KOPT-K1 (cell line): Measurements from ENCODE around the gene TMEM131.
"Not testable (repeated sequence)": the region's sequence is repeated elsewhere in the genome, so short reads cannot be mapped to it uniquely, and the experiment has no call there.

Experiments
- H3K27ac ChIP-seq: fragments of 200-600 bp; sonication (generic); 2 replicates; pipeline ENCODE4 v1.5.1; 2016; ENCODE audit warnings: antibody characterized with exemption, mild to moderate bottlenecking, low read depth, low read length; ENCODE audit not compliant: poor library complexity, severe bottlenecking
- H3K36me3 ChIP-seq: fragments of 200-600 bp; sonication (generic); 2 replicates; pipeline ENCODE4 v1.5.1; 2017; ENCODE audit warnings: antibody characterized with exemption, mild to moderate bottlenecking, low read length, moderate library complexity; ENCODE audit not compliant: insufficient read depth
- H3K9me3 ChIP-seq: fragments of 200-600 bp; sonication (generic); 2 replicates; pipeline ENCODE4 v1.5.1; 2017; ENCODE audit warnings: antibody characterized with exemption, low read length, mild to moderate bottlenecking; ENCODE audit not compliant: insufficient read depth, poor library complexity, severe bottlenecking

The TMEM131 gene

GRCh38 chr2:97907369-97908100 lies 88.2 kb downstream of the TMEM131 start:
- no peak overlapping the region for H3K27ac ChIP-seq
- peaks cover 20% of the 10 kb centered on the region; the same call in 1 of the 2 replicates for H3K36me3 ChIP-seq

GRCh38 chr2:97906307-97906706 lies 89.4 kb downstream of the TMEM131 start:
- peaks cover 20% of the 10 kb centered on the region; the same call in 1 of the 2 replicates for H3K36me3 ChIP-seq
- H3K27ac ChIP-seq = no peak overlapping the region
- peaks cover 13% of the 10 kb centered on the region for H3K9me3 ChIP-seq

More at GRCh38 chr2:97907369-97908100, 88.2 kb downstream of the TMEM131 start:
- H3K9me3 ChIP-seq = peaks cover 14% of the 10 kb centered on the region

GRCh38 chr2:97905294-97905693 lies 90.5 kb downstream of the TMEM131 start:
- Histone ChIP-seq H3K9me3 (peaks cover 3% of the 10 kb centered on the region), H3K27ac (no peak overlapping the region), H3K36me3 (peaks cover 17% of the 10 kb centered on the region; the same call in 1 of the 2 replicates)

GRCh38 chr2:97901862-97902261 lies 93.9 kb downstream of the TMEM131 start:
- Histone ChIP-seq H3K36me3 (peaks cover 9% of the 10 kb centered on the region; the same call in 1 of the 2 replicates), H3K27ac (no peak overlapping the region), H3K9me3 (peaks cover 3% of the 10 kb centered on the region)

GRCh38 chr2:97900806-97901205 lies 94.9 kb downstream of the TMEM131 start:
- peaks cover 3% of the 10 kb centered on the region for H3K9me3 ChIP-seq
- no peak overlapping the region for H3K27ac ChIP-seq
- H3K36me3 ChIP-seq = no peaks in the 10 kb centered on the region

- not testable (repeated sequence) for H3K36me3 ChIP-seq, H3K27ac ChIP-seq, H3K9me3 ChIP-seq
These were observed 102.7 kb downstream of the TMEM131 start for GRCh38 chr2:97893042-97893441.

GRCh38 chr2:97891611-97892010 lies 104.1 kb downstream of the TMEM131 start:
- peaks cover 14% of the 10 kb centered on the region for H3K36me3 ChIP-seq
- peaks cover 12% of the 10 kb centered on the region for H3K9me3 ChIP-seq

GRCh38 chr2:97889156-97889555 lies 106.6 kb downstream of the TMEM131 start:
- Histone ChIP-seq H3K27ac (no peak overlapping the region), H3K9me3 (peaks cover 25% of the 10 kb centered on the region), H3K36me3 (peaks cover 34% of the 10 kb centered on the region)

More at GRCh38 chr2:97891611-97892010, 104.1 kb downstream of the TMEM131 start:
- H3K27ac ChIP-seq = no peak overlapping the region

GRCh38 chr2:97885841-97886240 lies 109.9 kb downstream of the TMEM131 start:
- Histone ChIP-seq H3K36me3 (peaks cover 34% of the 10 kb centered on the region), H3K9me3 (peaks cover 25% of the 10 kb centered on the region), H3K27ac (no peak overlapping the region)

GRCh38 chr2:97880334-97880733 lies 115.4 kb downstream of the TMEM131 start:
- Histone ChIP-seq H3K9me3 (peaks cover 4% of the 10 kb centered on the region), H3K36me3 (peaks cover 8% of the 10 kb centered on the region), H3K27ac (no peak overlapping the region)

- peaks cover 5% of the 10 kb centered on the region for H3K9me3 ChIP-seq
- H3K36me3 ChIP-seq = no peaks in the 10 kb centered on the region
- no peak overlapping the region for H3K27ac ChIP-seq
These were observed 116.9 kb downstream of the TMEM131 start for GRCh38 chr2:97878865-97879264.

GRCh38 chr2:97878317-97878716 lies 117.4 kb downstream of the TMEM131 start:
- not testable (repeated sequence) for H3K9me3 ChIP-seq, H3K27ac ChIP-seq, H3K36me3 ChIP-seq

- Histone ChIP-seq H3K9me3 (peaks cover 26% of the 10 kb centered on the region), H3K27ac (peak overlapping the region; percentile 78), H3K36me3 (no peaks in the 10 kb centered on the region)
These were observed 124.5 kb downstream of the TMEM131 start for GRCh38 chr2:97871096-97871780.

GRCh38 chr2:97870396-97870843 lies 125.3 kb downstream of the TMEM131 start:
- Histone ChIP-seq H3K36me3 (no peaks in the 10 kb centered on the region), H3K27ac (peak overlapping the region; percentile 78), H3K9me3 (peaks cover 26% of the 10 kb centered on the region)

GRCh38 chr2:97869722-97870346 lies 125.9 kb downstream of the TMEM131 start:
- peaks cover 26% of the 10 kb centered on the region for H3K9me3 ChIP-seq
- peak overlapping the region; percentile 78 for H3K27ac ChIP-seq
- no peaks in the 10 kb centered on the region for H3K36me3 ChIP-seq
